H9 (cell line): ENCODE measurements around the gene SPATA1. TPM values are rescaled to one million over a fixed set of nuclear protein-coding genes. Genes with fewer than 3 reads are reported as not detected.

Experiments used
- DNase-seq: peaks from one replicate; pipeline ENCODE4 v3.0.0-alpha.2; 2017
- H2AFZ ChIP-seq: one replicate; pipeline ENCODE4 v1.6.1; 2013; ENCODE audit warnings: mild to moderate bottlenecking, low read length, control low read depth, moderate library complexity
- H2AK5ac ChIP-seq: 2 replicates; pipeline ENCODE4 v1.6.1; 2013; ENCODE audit warnings: low read length, control low read depth, mixed read lengths; ENCODE audit not compliant: insufficient read length
- H2BK120ac ChIP-seq: one replicate; pipeline ENCODE4 v1.6.1; 2013; ENCODE audit warnings: low read depth, mild to moderate bottlenecking, low read length, control low read depth, inconsistent platforms; ENCODE audit not compliant: poor library complexity, severe bottlenecking
- H2BK12ac ChIP-seq: 2 replicates; pipeline ENCODE4 v1.6.1; 2013; ENCODE audit warnings: low read length, control low read depth, mixed read lengths, low read depth; ENCODE audit not compliant: insufficient read length
- H2BK15ac ChIP-seq: 2 replicates; pipeline ENCODE4 v1.6.1; 2013; ENCODE audit warnings: low read depth, low read length, control low read depth
- H2BK20ac ChIP-seq: one replicate; pipeline ENCODE4 v1.6.1; 2013; ENCODE audit warnings: low read depth, mild to moderate bottlenecking, low read length, control low read depth, inconsistent platforms; ENCODE audit not compliant: poor library complexity, severe bottlenecking
- H2BK5ac ChIP-seq: 2 replicates; pipeline ENCODE4 v1.6.1; 2013; ENCODE audit warnings: low read length, control low read depth, mixed read lengths; ENCODE audit not compliant: insufficient read length
- H3K14ac ChIP-seq: 2 replicates; pipeline ENCODE4 v1.6.1; 2013; ENCODE audit warnings: low read length, control low read depth; ENCODE audit not compliant: insufficient read depth
- H3K18ac ChIP-seq: 2 replicates; pipeline ENCODE4 v1.6.1; 2013; ENCODE audit warnings: low read depth, mild to moderate bottlenecking, mixed read lengths, low read length, control low read depth; ENCODE audit not compliant: insufficient read length
- H3K23ac ChIP-seq: 2 replicates; pipeline ENCODE4 v1.6.1; 2013; ENCODE audit warnings: low read length, control low read depth, mixed read lengths, low read depth; ENCODE audit not compliant: insufficient read length
- H3K23me2 ChIP-seq: 2 replicates; pipeline ENCODE4 v1.6.1; 2013; ENCODE audit warnings: low read depth, mild to moderate bottlenecking, mixed read lengths, low read length, control low read depth; ENCODE audit not compliant: insufficient read length, poor library complexity, severe bottlenecking
- H3K27ac ChIP-seq: 2 replicates; pipeline ENCODE4 v1.5.1; 2013; ENCODE audit warnings: low read length, control low read depth, mixed read lengths, low read depth; ENCODE audit not compliant: insufficient read length
- H3K27me3 ChIP-seq: 2 replicates; pipeline ENCODE4 v1.6.1; 2013; ENCODE audit warnings: low read length, control low read depth, inconsistent platforms; ENCODE audit not compliant: insufficient read depth
- H3K4ac ChIP-seq: 2 replicates; pipeline ENCODE4 v1.6.1; 2013; ENCODE audit warnings: low read depth, mild to moderate bottlenecking, control low read depth, inconsistent platforms, low read length, moderate library complexity
- H3K4me1 ChIP-seq: 2 replicates; pipeline ENCODE4 v1.6.1; 2013; ENCODE audit warnings: low read length, control low read depth, inconsistent platforms; ENCODE audit not compliant: insufficient read depth
- H3K4me2 ChIP-seq: 2 replicates; pipeline ENCODE4 v1.6.1; 2013; ENCODE audit warnings: low read length, control low read depth, mixed read lengths; ENCODE audit not compliant: insufficient read length, insufficient read depth
- H3K56ac ChIP-seq: 2 replicates; pipeline ENCODE4 v1.6.1; 2013; ENCODE audit warnings: low read depth, mild to moderate bottlenecking, mixed read lengths, low read length, control low read depth; ENCODE audit not compliant: insufficient read length
- H3K79me1 ChIP-seq: 2 replicates; pipeline ENCODE4 v1.6.1; 2013; ENCODE audit warnings: low read depth, mild to moderate bottlenecking, moderate library complexity, low read length, control low read depth, inconsistent platforms; ENCODE audit not compliant: insufficient read depth, poor library complexity, severe bottlenecking
- H3K79me2 ChIP-seq: 2 replicates; pipeline ENCODE4 v1.6.1; 2013; ENCODE audit warnings: low read length, control low read depth, inconsistent platforms; ENCODE audit not compliant: insufficient read depth
- H3K9ac ChIP-seq: 2 replicates; pipeline ENCODE4 v1.6.1; 2013; ENCODE audit warnings: low read length, control low read depth, mixed read lengths; ENCODE audit not compliant: insufficient read length; ENCODE audit errors: extremely low read depth
- H3K9me3 ChIP-seq: one replicate; pipeline ENCODE4 v1.6.1; 2013; ENCODE audit warnings: low read depth, low read length, inconsistent platforms; ENCODE audit not compliant: control insufficient read depth
- H3T11ph ChIP-seq: one replicate; pipeline ENCODE4 v1.6.1; 2013; ENCODE audit warnings: mild to moderate bottlenecking, low read length, control low read depth, inconsistent platforms
- H4K20me1 ChIP-seq: one replicate; pipeline ENCODE4 v1.6.1; 2013; ENCODE audit not compliant: control insufficient read depth, insufficient read length, insufficient read depth
- H4K5ac ChIP-seq: 2 replicates; pipeline ENCODE4 v1.6.1; 2013; ENCODE audit warnings: low read depth, mild to moderate bottlenecking, mixed read lengths, low read length, control low read depth; ENCODE audit not compliant: insufficient read length
- H4K8ac ChIP-seq: replicated peaks from 2 replicates; pipeline ENCODE4 v1.6.1; 2013; ENCODE audit warnings: low read length, control low read depth, mixed read lengths, low read depth; ENCODE audit not compliant: insufficient read length
- H4K91ac ChIP-seq: 2 replicates; pipeline ENCODE4 v1.6.1; 2013; ENCODE audit warnings: low read depth, mild to moderate bottlenecking, moderate library complexity, mixed read lengths, low read length, control low read depth; ENCODE audit not compliant: insufficient read length
- H3K27ac Mint-ChIP-seq, 3 experiments: 2 replicates in 2 of 3; 3 replicates in 1 of 3; pipeline ENCODE4 v1.8.0; 2020 to 2021; ENCODE audit warnings: mixed read lengths in 3 of 3, mild to moderate bottlenecking in 1 of 3, moderate library complexity in 1 of 3
- H3K27me3 Mint-ChIP-seq: 2 replicates; pipeline ENCODE4 v1.8.0; 2021; ENCODE audit warnings: low read depth, mild to moderate bottlenecking, moderate library complexity, mixed read lengths
- H3K36me3 Mint-ChIP-seq, 3 experiments: 2 replicates in 2 of 3; 3 replicates in 1 of 3; pipeline ENCODE4 v1.8.0; 2020 to 2021; ENCODE audit warnings: low read depth in 3 of 3, mixed read lengths in 3 of 3; ENCODE audit not compliant: insufficient read depth in 1 of 3
- H3K4me1 Mint-ChIP-seq, 2 experiments: 2 replicates each; pipeline ENCODE4 v1.8.0; 2020; ENCODE audit warnings: mixed read lengths in 2 of 2
- H3K4me3 Mint-ChIP-seq, 2 experiments: 2 replicates in 1 of 2; 3 replicates in 1 of 2; pipeline ENCODE4 v1.8.0; 2020 to 2021; ENCODE audit warnings: mild to moderate bottlenecking in 2 of 2, mixed read lengths in 2 of 2, moderate library complexity in 1 of 2
- H3K9me3 Mint-ChIP-seq, 2 experiments: 2 replicates in 1 of 2; 3 replicates in 1 of 2; pipeline ENCODE4 v1.8.0; 2020; ENCODE audit warnings: mild to moderate bottlenecking in 2 of 2, mixed read lengths in 2 of 2, moderate library complexity in 1 of 2
- CTCF ChIP-seq: fragments of 200-600 bp; sonication (generic); conservative IDR thresholded peaks from 3 replicates; pipeline ENCODE4 v1.8.0; 2021; ENCODE audit warnings: antibody characterized with exemption, mild to moderate bottlenecking
- total RNA-seq: library from RNA; stranded (reverse); gene quantifications from 2 replicates; pipeline ENCODE4 v1.2.1, GENCODE V29; 2021

SPATA1 gene
- total RNA-seq, 1 experiment from 2014 or later, result not detected

GRCh38 chr1:84538599-84538998, 32.4 kb downstream of the SPATA1 start:
- Histone ChIP-seq H4K5ac (no peak overlapping the region), H2BK12ac (no peak overlapping the region), H3K79me1 (no peaks in the 10 kb centered on the region), H3K4me2 (no peak overlapping the region), H3K56ac (no peak overlapping the region), H3K23ac (no peak overlapping the region), H2BK120ac (no peak overlapping the region), H3K4me1 (no peaks in the 10 kb centered on the region; the same call in 1 of the 2 replicates), H4K8ac (no peak overlapping the region), H2BK15ac (no peak overlapping the region), H3K14ac (no peak overlapping the region), H4K91ac (no peak overlapping the region), H3K79me2 (no peaks in the 10 kb centered on the region), H3K27ac (no peak overlapping the region), H3T11ph (no peak overlapping the region), H2AK5ac (no peak overlapping the region), H3K27me3 (no peaks in the 10 kb centered on the region), H4K20me1 (no peaks in the 10 kb centered on the region), H3K9me3 (no peaks in the 10 kb centered on the region), H2BK20ac (no peak overlapping the region), H3K9ac (no peak overlapping the region), H2BK5ac (no peak overlapping the region), H3K18ac (no peak overlapping the region), H2AFZ (no peak overlapping the region), H3K4ac (no peak overlapping the region), H3K23me2 (no peaks in the 10 kb centered on the region)
- no peaks in the 10 kb centered on the region for H3K36me3 Mint-ChIP-seq
- no peak for DNase-seq
- H3K4me3 Mint-ChIP-seq, result no peak overlapping the region
- H3K27ac Mint-ChIP-seq, result no peak overlapping the region
- no peaks in the 10 kb centered on the region for H3K27me3 Mint-ChIP-seq
- H3K9me3 Mint-ChIP-seq, result no peaks in the 10 kb centered on the region
- no peaks in the 10 kb centered on the region for H3K4me1 Mint-ChIP-seq
- TF ChIP-seq CTCF, result no peak
